ENCODE measurements around the gene LYRM4.

LYRM4 gene

GRCh38 chr6:5142915-5143314, 117.8 kb downstream of the LYRM4 start:
- Histone ChIP-seq H3K4me1 (ENCODE audit: control insufficient read depth in 1 of 2, insufficient read depth in 1 of 2, low read depth in 1 of 2, low read length in 1 of 2) (no peaks in the 10 kb centered on the region), H3K27me3 (no peaks in the 10 kb centered on the region), H3K4me3 (ENCODE audit: low read depth in 1 of 2, low read length in 1 of 2) (no peak overlapping the region), H3K36me3 (no peaks in the 10 kb centered on the region), H3K9me3 (no peaks in the 10 kb centered on the region), H3K27ac (no peak overlapping the region)
- TF ChIP-seq CTCF (IDR thresholded peaks at IDR 0.05) = no peak

GRCh38 chr6:5142131-5142530, 118.6 kb downstream of the LYRM4 start:
- Histone ChIP-seq H3K27me3 (no peaks in the 10 kb centered on the region), H3K4me3 (ENCODE audit: low read depth in 1 of 2, low read length in 1 of 2) (no peak overlapping the region), H3K27ac (no peak overlapping the region), H3K4me1 (ENCODE audit: control insufficient read depth in 1 of 2, insufficient read depth in 1 of 2, low read depth in 1 of 2, low read length in 1 of 2) (no peaks in the 10 kb centered on the region), H3K9me3 (no peaks in the 10 kb centered on the region), H3K36me3 (no peaks in the 10 kb centered on the region)
- TF ChIP-seq CTCF (IDR thresholded peaks at IDR 0.05) = no peak

GRCh38 chr6:5141046-5141445, 119.7 kb downstream of the LYRM4 start:
- Histone ChIP-seq H3K27me3 (no peaks in the 10 kb centered on the region), H3K27ac (no peak overlapping the region), H3K4me1 (ENCODE audit: control insufficient read depth in 1 of 2, insufficient read depth in 1 of 2, low read depth in 1 of 2, low read length in 1 of 2) (peaks cover 3 to 7% of the 10 kb centered on the region in 2 experiments), H3K9me3 (no peaks in the 10 kb centered on the region), H3K4me3 (ENCODE audit: low read depth in 1 of 2, low read length in 1 of 2) (no peak overlapping the region), H3K36me3 (no peaks in the 10 kb centered on the region)
- no peak for TF ChIP-seq CTCF (IDR thresholded peaks at IDR 0.05)

GRCh38 chr6:5139828-5140771, 120.7 kb downstream of the LYRM4 start:
- Histone ChIP-seq H3K9me3 (no peaks in the 10 kb centered on the region), H3K27ac (no peak overlapping the region), H3K4me1 (ENCODE audit: control insufficient read depth in 1 of 2, insufficient read depth in 1 of 2, low read depth in 1 of 2, low read length in 1 of 2) (peaks cover 9 to 10% of the 10 kb centered on the region in 2 experiments), H3K27me3 (no peaks in the 10 kb centered on the region), H3K4me3 (ENCODE audit: low read depth in 1 of 2, low read length in 1 of 2) (no peak overlapping the region), H3K36me3 (no peaks in the 10 kb centered on the region)
- TF ChIP-seq CTCF (IDR thresholded peaks at IDR 0.05) = no peak

GRCh38 chr6:5138995-5139827, 121.5 kb downstream of the LYRM4 start:
- Histone ChIP-seq H3K27me3 (no peaks in the 10 kb centered on the region), H3K36me3 (no peaks in the 10 kb centered on the region), H3K4me3 (ENCODE audit: low read depth in 1 of 2, low read length in 1 of 2) (no peak overlapping the region), H3K9me3 (no peaks in the 10 kb centered on the region), H3K27ac (no peak overlapping the region), H3K4me1 (ENCODE audit: control insufficient read depth in 1 of 2, insufficient read depth in 1 of 2, low read depth in 1 of 2, low read length in 1 of 2) (peaks cover 9 to 10% of the 10 kb centered on the region in 2 experiments)
- no peak for TF ChIP-seq CTCF (IDR thresholded peaks at IDR 0.05)
